HG03103 (cell line): ENCODE results near the gene ZFR.
"Not testable (repeated sequence)": the region's sequence is repeated elsewhere in the genome, so short reads cannot be mapped to it uniquely, and the experiment has no call there.

Source experiments
- ATAC-seq: cut with Tn5 transposase; IDR thresholded peaks from one replicate; pipeline ENCODE4 v1.9.1; 2021; ENCODE audit warnings: low read depth; ENCODE audit not compliant: unreplicated experiment

The ZFR gene

GRCh38 chr5:32453916-32454315 is 9.4 kb upstream of the ZFR start:
- no peak for ATAC-seq

GRCh38 chr5:32452316-32452715 is 7.8 kb upstream of the ZFR start:
- not testable (repeated sequence) for ATAC-seq

GRCh38 chr5:32450952-32451351 is 6.4 kb upstream of the ZFR start:
- ATAC-seq: no peak

DNA sequence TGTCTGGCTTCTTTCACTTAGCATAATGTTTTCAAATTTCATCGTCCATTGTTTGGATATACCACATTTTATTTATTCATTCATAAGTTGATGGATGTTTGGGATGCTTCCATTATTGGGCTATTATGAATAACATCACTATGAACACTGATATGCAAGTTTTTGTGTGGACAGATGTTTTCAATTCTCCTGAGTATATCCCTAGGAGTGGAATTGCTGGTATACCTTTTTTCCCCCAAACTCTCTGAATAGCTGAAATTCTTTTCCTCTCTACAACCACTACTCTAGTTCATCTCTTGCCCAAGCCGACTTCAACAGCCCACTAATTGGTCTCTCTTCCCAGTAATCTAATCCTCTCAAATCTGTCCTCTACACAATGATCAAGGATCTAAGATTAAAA is 4.7 kb upstream of the ZFR start:
- no peak for ATAC-seq

DNA sequence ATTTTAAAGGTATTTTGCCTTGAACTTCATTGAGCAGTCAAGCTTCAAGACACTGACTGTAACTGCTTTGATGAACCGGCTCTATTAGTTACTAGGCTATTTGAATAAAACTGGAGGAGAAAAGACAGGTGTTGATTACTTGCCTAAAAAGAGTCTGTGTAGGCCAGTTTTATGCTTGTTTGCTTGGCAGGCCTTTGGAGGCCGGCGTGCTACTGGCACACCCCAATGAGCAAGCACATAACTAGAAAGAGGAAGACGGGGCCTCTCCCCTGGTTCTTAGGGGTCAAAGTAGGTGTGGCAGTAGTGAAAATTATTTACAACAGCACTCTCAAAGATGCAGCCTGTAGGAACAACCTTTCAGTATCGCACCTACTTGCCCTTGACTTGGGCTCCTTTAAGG is 2.1 kb upstream of the ZFR start:
- no peak for ATAC-seq

GRCh38 chr5:32445831-32446614 is 1.5 kb upstream of the ZFR start:
- no peak for ATAC-seq

DNA sequence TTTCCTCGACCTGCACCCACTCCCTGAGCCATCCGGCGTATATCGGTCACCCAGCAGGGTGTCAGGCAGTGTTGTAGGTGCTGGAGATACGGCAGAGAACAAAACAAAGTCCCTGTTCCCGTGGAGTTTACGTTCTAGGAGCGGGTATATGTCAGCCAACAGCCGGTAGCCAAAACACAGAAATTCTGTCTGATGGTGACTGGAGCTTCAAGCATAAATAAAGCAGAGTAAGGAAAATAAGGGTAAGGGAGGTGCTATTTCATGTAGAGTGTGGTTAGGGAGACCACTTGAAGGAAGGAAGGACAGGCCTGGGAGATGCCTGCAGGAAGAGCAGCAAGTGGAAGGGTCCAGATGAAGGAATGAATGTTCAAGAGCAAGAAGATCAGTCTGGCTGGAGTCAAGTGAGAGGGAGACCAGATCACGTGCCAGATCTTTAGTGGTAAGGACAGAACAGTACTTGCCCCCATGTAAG is 783 bp upstream of the ZFR start:
- ATAC-seq: no peak

DNA sequence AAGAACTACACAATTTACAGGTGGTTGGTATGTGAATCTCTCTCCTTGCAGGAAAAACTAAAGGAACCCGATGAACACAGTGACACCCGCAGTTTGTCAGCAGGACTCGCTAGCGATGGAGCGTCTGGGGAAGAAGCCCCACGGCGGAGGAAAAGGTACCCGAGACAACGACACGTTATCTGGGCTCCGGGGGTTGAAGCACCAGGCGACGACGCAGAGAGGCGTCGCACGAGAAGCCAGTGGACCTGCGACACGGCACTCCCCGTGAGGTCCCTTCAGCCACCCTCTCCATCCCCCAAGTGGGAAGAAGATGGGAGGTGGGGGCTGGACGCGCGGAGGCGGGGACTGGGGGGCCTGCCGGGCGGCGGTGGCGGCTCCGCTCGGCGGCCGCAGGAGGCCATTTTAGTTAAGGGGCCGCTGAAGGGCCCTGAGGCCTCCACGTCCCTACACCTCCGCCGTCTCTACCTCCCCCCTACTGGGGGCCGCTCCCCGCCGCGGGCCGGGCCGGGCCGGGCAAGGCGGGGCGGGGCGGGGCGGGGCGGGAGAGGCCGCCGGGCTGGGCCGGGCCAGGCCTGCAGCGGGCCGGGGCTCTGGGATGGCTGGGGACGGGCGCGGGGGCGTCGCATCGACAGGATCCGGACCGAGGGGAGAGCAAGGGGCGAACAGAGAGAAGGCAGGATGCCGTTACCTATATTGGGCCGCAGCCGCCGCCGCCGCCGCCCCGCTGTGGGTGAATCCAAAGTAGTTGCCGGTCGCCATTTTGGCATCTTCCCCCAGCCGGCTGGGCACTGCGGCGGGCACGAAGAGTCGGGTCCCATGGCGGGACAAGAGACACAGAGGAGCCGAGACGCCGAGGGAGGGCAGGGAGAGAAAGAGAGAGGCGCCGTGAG is 754 bp downstream of the ZFR start:
- peak; percentile 28 for ATAC-seq

GRCh38 chr5:32443145-32443540 is 1.4 kb downstream of the ZFR start:
- peak; percentile 20 for ATAC-seq

- no peak for ATAC-seq
Measured at GRCh38 chr5:32439086-32439642, 5.4 kb downstream of the ZFR start.

GRCh38 chr5:32436553-32437242 is 7.8 kb downstream of the ZFR start:
- no peak for ATAC-seq

DNA sequence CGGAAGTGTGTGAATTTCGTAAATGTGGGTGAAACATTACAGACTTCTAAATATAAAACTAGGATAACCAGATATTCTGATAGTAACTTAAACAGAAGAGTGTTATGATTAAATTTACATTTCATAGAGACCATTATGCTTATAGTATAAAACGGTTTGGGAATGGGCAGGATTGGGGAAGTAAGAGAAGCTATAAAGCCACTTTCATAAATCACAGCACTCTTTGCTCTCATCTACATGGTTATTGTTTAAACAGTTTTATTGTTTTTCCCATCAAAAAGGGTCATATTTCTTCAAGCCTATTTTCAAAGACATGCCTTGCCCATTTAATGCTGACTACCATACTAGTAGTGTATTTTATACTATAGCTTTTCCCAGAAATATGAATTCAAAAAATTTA is 9.2 kb downstream of the ZFR start:
- no peak for ATAC-seq

- no peak for ATAC-seq
Measured at GRCh38 chr5:32434221-32434620, 10.3 kb downstream of the ZFR start.

GRCh38 chr5:32432633-32433032 is 11.9 kb downstream of the ZFR start:
- no peak for ATAC-seq

DNA sequence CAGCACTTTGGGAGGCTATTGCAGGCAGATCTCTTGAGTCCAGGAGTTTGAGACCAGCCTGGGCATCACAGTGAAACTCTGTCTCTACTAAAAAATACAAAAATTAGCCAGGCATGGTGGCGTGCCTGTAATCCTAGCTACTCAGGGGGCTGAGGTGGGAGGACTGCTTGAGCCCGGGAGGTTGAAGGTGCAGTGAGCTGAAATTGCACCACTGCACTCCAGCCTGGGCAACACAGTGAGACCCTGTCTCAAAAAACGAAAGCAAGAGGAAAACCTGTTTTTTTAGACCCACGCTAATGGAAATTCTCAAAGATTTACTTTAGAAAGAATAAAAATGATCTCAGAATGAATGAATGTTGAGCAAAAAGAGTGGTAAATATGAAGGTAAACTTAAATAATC is 13.7 kb downstream of the ZFR start:
- not testable (repeated sequence) for ATAC-seq

GRCh38 chr5:32428426-32428825 is 16.1 kb downstream of the ZFR start:
- ATAC-seq: no peak

DNA sequence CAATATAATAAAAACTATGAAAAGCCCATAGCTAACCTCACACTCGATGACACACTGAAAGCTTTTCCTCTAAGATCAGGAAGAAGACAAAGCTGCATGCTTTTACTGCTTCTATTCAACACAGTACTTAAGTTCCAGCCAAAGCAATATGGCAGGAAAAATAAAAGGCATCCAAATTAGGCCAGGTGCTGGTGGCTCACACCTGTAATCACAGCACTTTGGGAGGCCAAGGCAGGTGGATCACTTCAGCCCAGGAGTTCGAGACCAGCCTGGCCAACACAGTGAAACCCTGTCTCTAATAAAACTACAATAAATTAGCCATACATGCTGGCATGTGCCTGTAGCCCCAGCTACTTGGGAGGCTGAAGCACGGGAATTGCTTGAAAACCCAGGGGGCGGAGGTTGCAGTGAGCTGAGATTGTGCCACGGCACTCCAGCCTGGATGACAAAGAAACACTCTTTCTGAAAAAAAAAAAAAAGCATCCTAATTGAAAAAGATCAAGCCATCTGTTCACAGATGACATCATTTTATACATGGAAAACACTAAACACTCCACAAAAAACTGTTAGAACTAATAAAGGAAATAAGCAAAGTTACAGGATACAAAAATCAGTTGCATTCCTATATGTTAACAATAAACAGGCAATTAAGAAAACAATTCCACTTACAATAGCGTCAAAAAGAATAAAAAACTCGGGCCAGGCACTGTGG is 17.9 kb downstream of the ZFR start:
- ATAC-seq: no peak

DNA sequence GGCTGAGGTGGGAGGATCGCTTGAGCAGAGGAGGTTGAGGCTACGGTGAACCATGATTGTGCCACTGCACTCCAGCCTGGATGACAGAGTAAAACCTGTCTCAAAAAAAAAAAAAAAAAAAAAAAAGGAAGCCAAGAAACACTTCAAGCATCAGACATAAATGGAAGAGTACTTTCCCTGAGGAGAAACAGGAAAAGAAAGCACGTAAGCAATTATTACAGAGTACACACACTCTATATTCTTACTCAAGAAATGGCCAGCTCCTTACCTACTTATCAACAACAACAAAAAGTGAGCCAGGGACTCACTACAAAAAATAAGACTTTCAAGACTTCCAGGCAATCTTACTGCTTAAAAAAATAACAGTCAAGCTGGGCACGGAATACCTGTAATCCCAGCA is 21.8 kb downstream of the ZFR start:
- ATAC-seq: no peak

DNA sequence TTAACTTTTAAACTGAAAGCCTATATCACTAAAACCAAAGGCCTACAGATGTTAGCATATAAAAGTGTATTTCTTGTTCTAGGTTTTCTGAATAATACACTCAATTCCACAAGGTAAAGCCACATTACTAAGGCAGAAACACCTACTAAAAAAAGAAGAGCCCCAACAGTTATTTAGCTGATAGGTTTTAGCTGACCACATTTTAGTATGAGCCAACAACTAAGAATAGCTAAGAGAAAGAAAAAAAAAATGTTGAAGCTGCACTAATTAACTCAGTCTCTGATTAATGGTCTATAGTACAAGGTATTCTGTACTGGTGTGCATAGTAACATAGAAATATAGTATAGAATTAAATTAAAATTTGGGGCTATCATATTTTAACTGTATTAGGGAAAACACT is 23.5 kb downstream of the ZFR start:
- no peak for ATAC-seq

- no peak for ATAC-seq
Measured at GRCh38 chr5:32420506-32420905, 24.0 kb downstream of the ZFR start.
